Gastrocnemius medialis (tissue), 4 donors: ENCODE results near the gene HIP1R. TPM values are rescaled to one million over a fixed set of nuclear protein-coding genes. Genes with fewer than 3 reads are reported as not detected.
"Not testable (repeated sequence)": the region's sequence is repeated elsewhere in the genome, so short reads cannot be mapped to it uniquely, and the experiment has no call there.

Experiments used
- ATAC-seq, 2 donors: fragments of 150-250 bp; one replicate each; pipeline ENCODE4 v1.9.1; 2016
- DNase-seq, 2 donors: peaks; one replicate each; pipeline ENCODE4 v3.0.0-alpha.2; 2019
- H3K27ac ChIP-seq, 4 donors: fragments of 200-600 bp; sonication (generic); 1 replicate in 1 of 4; 2 replicates in 3 of 4; pipeline ENCODE4 v1.5.1; 2016 to 2018; ENCODE audit warnings: mild to moderate bottlenecking in 2 of 4, moderate library complexity in 1 of 4
- H3K27me3 ChIP-seq, 3 donors: fragments of 200-600 bp; sonication (generic) in 2 of 3; 1 replicate in 1 of 3; 2 replicates in 2 of 3; pipeline versions ENCODE4 v1.5.1 to v1.6.0; 2016 to 2019; ENCODE audit warnings: mild to moderate bottlenecking in 1 of 3, moderate library complexity in 1 of 3
- H3K36me3 ChIP-seq, 2 donors: fragments of 200-600 bp; sonication (generic) in 1 of 2; one replicate each; pipeline ENCODE4 v1.5.1; 2017 to 2018
- H3K4me1 ChIP-seq, 2 donors: fragments of 200-600 bp; sonication (generic) in 1 of 2; one replicate each; pipeline ENCODE4 v1.5.1; 2016 to 2017; ENCODE audit warnings: mild to moderate bottlenecking in 2 of 2
- H3K4me3 ChIP-seq, 4 donors: fragments of 200-600 bp; sonication (generic) in 3 of 4; 1 replicate in 1 of 4; 2 replicates in 3 of 4; pipeline ENCODE4 v1.5.1; 2016 to 2019; ENCODE audit warnings: mild to moderate bottlenecking in 2 of 4
- H3K9me3 ChIP-seq, 3 donors: fragments of 200-600 bp; sonication (generic) in 2 of 3; 1 replicate in 1 of 3; 2 replicates in 2 of 3; pipeline ENCODE4 v1.5.1; 2016 to 2019
- POLR2A ChIP-seq, 2 donors: fragments of 450-650 bp; IDR thresholded peaks; one replicate each; pipeline ENCODE4 v1.6.1; 2017; ENCODE audit warnings: antibody characterized with exemption in 2 of 2, mild to moderate bottlenecking in 2 of 2, moderate library complexity in 2 of 2
- in situ Hi-C, 4 donors: fragments of 200-750 bp; cut with MboI; loops; one replicate each; pipeline versions ENCODE4 v1.15.0 to v1.8.0; 2017; ENCODE audit warnings: low sequenced_read_pairs in 4 of 4
- intact Hi-C: fragments of 100-400 bp; cut with DNase I; formaldehyde crosslinking; loops from one replicate; pipeline ENCODE4 v1.15.1; 2023; ENCODE audit warnings: low total_unique reads
- total RNA-seq, 4 donors: library from RNA; depleted of rRNA; stranded (reverse); fragments of >200 nt; gene quantifications; one replicate each; pipeline versions ENCODE4 v1.1.0 to v1.2.3, GENCODE V29; 2016
- TF ChIP-seq, protein P1 (sequence below), 5 experiments: fragments of 450-650 bp in 3 of 5; fragments of 200-600 bp in 2 of 5; sonication (generic) in 2 of 5; IDR thresholded peaks in 4 of 5; conservative IDR thresholded peaks in 1 of 5; 1 replicate in 4 of 5; 2 replicates in 1 of 5; pipeline ENCODE4 v1.5.1; 2016 to 2019; ENCODE audit warnings: antibody characterized with exemption in 5 of 5, mild to moderate bottlenecking in 3 of 5, moderate library complexity in 3 of 5

HIP1R gene
- total RNA-seq, 4 donors from 2014 or later, result 9.3 to 14.8 (median 14.5) TPM

DNA sequence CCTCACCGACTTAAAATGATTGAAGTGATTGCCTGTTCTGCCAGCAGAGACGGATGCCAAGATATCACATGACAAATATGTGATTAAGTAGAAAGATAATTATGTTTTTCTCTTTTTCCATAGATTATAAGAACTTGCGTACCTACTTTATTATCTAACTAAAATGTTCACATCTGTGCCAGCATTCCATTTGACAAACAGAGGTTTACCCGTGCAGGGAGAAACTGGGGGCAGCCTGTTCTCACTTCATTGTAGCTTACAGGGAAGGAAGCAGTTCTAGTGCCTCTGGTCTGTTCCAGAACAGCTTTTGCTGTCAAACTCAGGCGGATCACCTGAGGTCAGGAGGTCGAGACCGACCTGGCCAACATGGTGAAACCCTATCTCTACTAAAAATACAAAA, 31.3 kb upstream of the HIP1R start:
- no peak for ATAC-seq
- Histone ChIP-seq H3K4me1 (no peaks in the 10 kb centered on the region), H3K36me3 (no peaks in the 10 kb centered on the region), H3K27me3 (no peaks in the 10 kb centered on the region), H3K9me3 (no peaks in the 10 kb centered on the region), H3K27ac (no peak overlapping the region), H3K4me3 (no peak overlapping the region)
- in situ Hi-C loops (no loop called here), intact Hi-C loops (no loop called here)
- DNase-seq, result no peak
- TF ChIP-seq, protein P1, sequence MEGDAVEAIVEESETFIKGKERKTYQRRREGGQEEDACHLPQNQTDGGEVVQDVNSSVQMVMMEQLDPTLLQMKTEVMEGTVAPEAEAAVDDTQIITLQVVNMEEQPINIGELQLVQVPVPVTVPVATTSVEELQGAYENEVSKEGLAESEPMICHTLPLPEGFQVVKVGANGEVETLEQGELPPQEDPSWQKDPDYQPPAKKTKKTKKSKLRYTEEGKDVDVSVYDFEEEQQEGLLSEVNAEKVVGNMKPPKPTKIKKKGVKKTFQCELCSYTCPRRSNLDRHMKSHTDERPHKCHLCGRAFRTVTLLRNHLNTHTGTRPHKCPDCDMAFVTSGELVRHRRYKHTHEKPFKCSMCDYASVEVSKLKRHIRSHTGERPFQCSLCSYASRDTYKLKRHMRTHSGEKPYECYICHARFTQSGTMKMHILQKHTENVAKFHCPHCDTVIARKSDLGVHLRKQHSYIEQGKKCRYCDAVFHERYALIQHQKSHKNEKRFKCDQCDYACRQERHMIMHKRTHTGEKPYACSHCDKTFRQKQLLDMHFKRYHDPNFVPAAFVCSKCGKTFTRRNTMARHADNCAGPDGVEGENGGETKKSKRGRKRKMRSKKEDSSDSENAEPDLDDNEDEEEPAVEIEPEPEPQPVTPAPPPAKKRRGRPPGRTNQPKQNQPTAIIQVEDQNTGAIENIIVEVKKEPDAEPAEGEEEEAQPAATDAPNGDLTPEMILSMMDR (IDR thresholded peaks at IDR 0.05 in 4 of 5, conservative IDR thresholded peaks at IDR 0.05 in 1 of 5), result no peak
- no peak for TF ChIP-seq POLR2A (IDR thresholded peaks at IDR 0.05)

DNA sequence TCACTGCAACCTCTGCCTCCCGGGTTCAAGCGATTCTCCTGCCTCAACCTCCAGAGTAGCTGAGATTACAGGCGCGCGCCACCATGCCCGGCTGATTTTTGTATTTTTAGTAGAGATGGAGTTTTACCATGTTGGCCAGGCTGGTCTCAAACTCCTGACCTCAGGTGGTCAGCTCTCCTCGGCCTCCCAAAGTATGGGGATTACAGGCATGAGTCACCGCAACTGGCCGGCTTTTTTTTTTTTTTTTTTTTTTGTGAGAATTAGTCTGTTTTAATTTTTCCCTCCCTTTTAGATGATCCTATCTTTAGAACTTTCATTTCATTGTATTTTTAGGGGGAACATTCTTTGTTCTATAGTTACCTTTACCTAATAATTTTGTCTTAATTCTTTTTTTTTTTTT, 30.3 kb upstream of the HIP1R start:
- ATAC-seq, DNase-seq, in situ Hi-C loops, H3K27me3 ChIP-seq, H3K36me3 ChIP-seq, H3K9me3 ChIP-seq, H3K27ac ChIP-seq, H3K4me1 ChIP-seq, intact Hi-C loops, H3K4me3 ChIP-seq: not testable (repeated sequence)

DNA sequence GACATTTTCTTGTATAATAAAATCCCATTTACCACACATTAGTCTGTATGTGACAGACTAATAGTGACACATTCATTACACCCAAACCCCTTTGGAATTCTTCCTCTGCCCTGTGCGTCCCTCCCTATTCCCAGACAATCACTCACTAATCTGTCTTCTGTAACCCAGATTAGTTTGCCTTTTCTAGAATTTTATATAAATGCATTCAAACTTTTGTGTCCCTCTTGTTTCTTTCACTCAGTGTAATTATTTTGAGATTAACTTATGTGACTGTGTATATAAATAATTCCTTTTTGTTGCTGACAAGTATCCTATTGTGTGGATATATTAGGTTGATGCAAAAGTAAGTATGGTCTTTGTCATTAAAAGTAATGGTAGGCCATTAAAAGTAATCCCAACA, 27.6 kb upstream of the HIP1R start:
- H3K4me1 ChIP-seq, result no peaks in the 10 kb centered on the region
- in situ Hi-C loops, result no loop called here
- TF ChIP-seq, protein P1 (IDR thresholded peaks at IDR 0.05 in 4 of 5, conservative IDR thresholded peaks at IDR 0.05 in 1 of 5), result no peak
- intact Hi-C loops, result no loop called here
- H3K4me3 ChIP-seq, result no peak overlapping the region
- H3K27me3 ChIP-seq, result no peaks in the 10 kb centered on the region
- H3K36me3 ChIP-seq, result no peaks in the 10 kb centered on the region
- no peaks in the 10 kb centered on the region for H3K9me3 ChIP-seq
- no peak for DNase-seq
- no peak overlapping the region for H3K27ac ChIP-seq
- no peak for ATAC-seq

DNA sequence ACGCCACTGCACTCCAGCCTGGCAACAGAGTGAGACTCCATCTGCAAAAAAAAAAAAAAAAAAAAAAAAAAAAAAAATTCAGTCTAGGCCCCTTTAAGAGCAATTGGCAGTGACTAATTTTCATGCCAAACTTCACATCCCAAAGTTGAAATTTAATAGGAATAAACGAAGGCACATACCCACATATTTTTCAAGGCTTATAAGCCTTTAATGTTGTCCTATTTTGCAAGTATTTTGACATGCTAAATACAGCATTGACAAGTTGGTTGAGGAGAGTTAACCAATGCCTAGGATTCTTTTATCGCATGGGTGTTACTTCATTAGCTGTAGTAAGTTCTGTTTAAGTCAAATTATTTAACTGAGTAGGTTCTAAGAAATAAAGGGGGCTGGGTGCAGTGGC, 23.5 kb upstream of the HIP1R start:
- TF ChIP-seq, protein P1 (IDR thresholded peaks at IDR 0.05 in 4 of 5, conservative IDR thresholded peaks at IDR 0.05 in 1 of 5), result no peak
- TF ChIP-seq POLR2A (IDR thresholded peaks at IDR 0.05), result no peak
- Histone ChIP-seq H3K9me3 (no peaks in the 10 kb centered on the region), H3K36me3 (no peaks in the 10 kb centered on the region), H3K4me1 (no peaks in the 10 kb centered on the region), H3K4me3 (no peak overlapping the region), H3K27me3 (no peaks in the 10 kb centered on the region), H3K27ac (no peak overlapping the region)
- ATAC-seq, result no peak
- intact Hi-C loops (no loop called here), in situ Hi-C loops (no loop called here)
- DNase-seq, result no peak

DNA sequence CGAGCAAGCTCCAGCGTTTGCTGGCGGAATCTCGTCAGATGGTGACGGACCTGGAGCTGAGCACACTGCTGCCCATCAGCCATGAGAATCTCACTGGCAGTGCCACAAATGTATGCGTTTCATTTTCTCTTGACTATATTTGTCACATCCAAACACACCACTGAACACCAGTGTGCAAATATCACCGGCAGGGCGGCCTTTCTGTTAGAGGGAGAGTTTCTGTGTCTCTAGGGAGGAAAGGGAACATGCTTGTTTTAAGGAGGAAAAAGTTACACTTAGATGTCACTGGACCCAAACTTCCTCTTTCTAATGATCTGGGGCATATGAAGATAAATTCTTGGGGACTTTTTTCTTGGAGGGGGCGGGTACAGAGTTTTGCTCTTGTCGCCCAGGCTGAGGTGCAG, 21.9 kb upstream of the HIP1R start:
- in situ Hi-C loops, result no loop called here

More for the DNA sequence above, 21.9 kb upstream of the HIP1R start:
- Histone ChIP-seq H3K9me3 (no peaks in the 10 kb centered on the region), H3K4me3 (no peak overlapping the region), H3K4me1 (no peaks in the 10 kb centered on the region), H3K27me3 (no peaks in the 10 kb centered on the region), H3K27ac (no peak overlapping the region), H3K36me3 (no peaks in the 10 kb centered on the region)
- DNase-seq, result no peak
- no peak for TF ChIP-seq POLR2A (IDR thresholded peaks at IDR 0.05)
- TF ChIP-seq, protein P1 (IDR thresholded peaks at IDR 0.05 in 4 of 5, conservative IDR thresholded peaks at IDR 0.05 in 1 of 5), result no peak
- no peak for ATAC-seq
- intact Hi-C loops, result no loop called here
